ENCODE measurements around the gene TNIK.

DNA sequence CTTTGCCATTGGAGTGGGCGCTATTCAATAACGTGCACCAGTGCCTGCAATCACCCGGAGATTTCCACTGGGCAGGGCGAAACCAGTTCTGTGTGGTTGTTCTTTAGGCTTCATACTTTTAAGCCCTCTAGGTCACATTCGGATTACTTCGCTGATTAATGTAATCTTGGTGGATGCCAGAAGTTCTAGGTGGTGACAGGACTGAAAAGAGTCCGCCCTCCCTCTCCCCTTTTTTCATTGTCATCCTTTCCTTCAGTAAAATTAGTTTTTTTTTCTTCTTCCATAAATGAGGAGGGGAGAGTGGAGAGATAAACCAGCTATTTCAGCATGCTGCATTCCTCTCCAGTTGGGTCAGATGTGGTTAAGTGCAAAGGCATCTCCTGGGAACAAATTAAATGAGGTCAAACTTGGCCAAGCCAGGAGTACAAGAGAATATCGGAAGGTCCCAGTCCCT lies 431.4 kb downstream of the TNIK start:
- TF ChIP-seq POLR2A (IDR thresholded peaks at IDR 0.05; ENCODE audit: low read depth, low read length) (no peak), TAF1 (IDR thresholded peaks at IDR 0.05; ENCODE audit: borderline replicate concordance, low read depth, low read length) (no peak)

Measured in GM12892 (cell line).